Activated gamma-delta T cell (primary cell): Measurements from ENCODE around the gene PRRX1.

Experiments
- DNase-seq: peaks from one replicate; lab custom pipeline; 2025; lab: John Stamatoyannopoulos, UW

The PRRX1 gene

DNA sequence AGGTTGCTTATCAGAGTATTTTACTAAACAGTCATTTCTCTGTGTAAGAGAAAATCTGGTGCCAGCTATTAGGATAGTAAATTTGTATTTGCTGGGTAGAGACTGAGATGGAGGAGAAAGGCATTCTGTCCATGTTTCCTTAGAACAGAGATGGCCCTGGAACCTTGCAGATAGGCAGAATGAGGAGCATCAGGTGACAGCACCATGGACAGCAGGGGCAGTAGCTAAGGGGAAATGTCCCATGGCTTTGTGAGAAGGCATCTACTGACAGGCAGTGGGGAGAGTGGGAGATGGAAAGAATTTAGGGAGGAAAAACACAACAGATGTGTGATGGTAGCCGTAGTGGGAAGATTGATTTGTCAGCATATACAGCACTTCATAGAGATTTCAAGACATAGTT lies 105.0 kb downstream of the PRRX1 start:
- no peak for DNase-seq

DNA sequence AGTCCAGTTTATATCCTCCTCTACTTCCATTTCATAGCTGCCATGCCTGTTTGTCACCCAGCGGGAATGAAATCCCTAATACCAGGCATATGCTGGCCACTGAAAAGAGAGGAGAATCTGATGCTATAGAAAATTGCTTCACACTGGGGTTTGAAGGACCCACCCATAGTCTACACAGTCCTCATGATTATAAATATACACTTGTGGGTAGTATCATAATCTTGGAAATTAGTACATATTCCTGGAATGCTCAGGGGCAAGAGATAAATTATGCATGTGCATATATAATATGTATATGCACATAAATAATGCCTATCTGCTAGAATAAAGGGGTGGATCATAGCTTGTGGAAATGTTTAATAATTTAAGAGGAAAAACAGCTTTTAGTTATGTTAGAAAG lies 105.8 kb downstream of the PRRX1 start:
- DNase-seq, result no peak

DNA sequence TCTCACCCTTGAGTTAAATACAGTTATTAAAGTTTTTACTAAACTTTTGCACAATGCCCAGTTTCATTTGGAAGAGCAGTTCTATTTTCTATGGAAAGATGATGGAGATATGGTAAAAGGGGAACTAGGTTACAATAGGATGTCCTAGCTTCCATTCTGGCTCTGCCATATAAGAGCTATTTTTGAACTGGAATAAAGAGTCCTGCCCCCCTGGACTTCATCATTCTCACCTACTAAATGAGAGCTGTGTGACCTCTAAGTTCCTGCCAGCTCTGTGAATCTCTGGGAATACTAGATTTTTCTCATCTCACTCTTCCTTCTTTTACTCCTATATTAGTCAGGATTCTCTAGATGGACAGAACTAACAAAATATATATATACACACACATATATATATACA lies 106.3 kb downstream of the PRRX1 start:
- DNase-seq, result no peak

DNA sequence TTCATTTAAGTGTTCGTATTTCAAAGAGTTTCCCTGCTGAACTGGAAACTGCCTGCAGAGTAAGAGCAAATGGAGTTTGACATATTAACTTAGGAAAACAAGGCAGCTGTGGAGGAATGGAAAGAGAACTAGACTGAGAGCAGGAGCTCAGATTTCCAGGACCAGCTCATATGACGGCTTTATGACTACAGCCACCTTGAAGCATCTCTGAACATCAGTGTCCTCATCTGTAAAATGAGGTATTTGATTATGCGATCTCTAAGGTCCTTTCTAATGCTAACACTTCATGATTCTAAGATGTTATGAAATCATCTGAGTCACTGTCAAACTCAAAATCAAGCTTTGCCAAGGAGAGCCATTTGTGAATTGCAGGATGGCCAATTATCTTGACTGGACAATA lies 112.3 kb downstream of the PRRX1 start:
- no peak for DNase-seq

DNA sequence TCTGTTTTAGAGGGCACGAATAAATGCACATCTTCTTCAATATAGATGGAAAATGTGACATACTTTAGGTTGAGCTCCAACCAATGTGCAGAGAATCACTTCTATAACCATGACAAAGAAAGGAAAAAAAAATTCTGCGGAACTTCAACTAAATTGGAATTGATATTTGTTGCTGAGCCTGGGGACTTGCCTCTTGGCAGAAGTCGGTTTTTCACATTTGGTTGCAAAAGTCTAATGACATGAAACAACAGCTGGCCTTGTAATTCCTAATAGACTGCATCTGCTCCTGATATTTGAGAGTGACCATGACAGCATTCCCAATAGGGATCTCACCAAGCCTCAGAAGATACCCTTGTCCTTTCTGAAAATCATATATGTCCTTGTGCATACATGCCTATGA lies 112.8 kb downstream of the PRRX1 start:
- no peak for DNase-seq
